Heart left ventricle (tissue), 16 donors: ENCODE results near the gene HSPA9. TPM values are rescaled to one million over a fixed set of nuclear protein-coding genes. Genes with fewer than 3 reads are reported as not detected.

ENCODE experiments used
- ATAC-seq, 4 donors: fragments of 200-7000 bp; cut with Tn5 transposase; one replicate each; pipeline ENCODE4 v1.9.1; 2020 to 2022; ENCODE audit warnings: moderate library complexity in 4 of 4, mild to moderate bottlenecking in 3 of 4, moderate number of reproducible peaks in 1 of 4
- DNase-seq, 5 donors: peaks; one replicate each; pipeline ENCODE4 v3.0.0-alpha.2; 2020
- H3K27ac ChIP-seq, 12 donors: fragments of 200-600 bp; sonication (generic) in 4 of 12; one replicate each; pipeline versions ENCODE4 v1.5.0 to v1.8.0; 2016 to 2022; ENCODE audit warnings: mild to moderate bottlenecking in 2 of 12
- H3K27me3 ChIP-seq, 9 donors: fragments of 200-600 bp; sonication (generic) in 2 of 9; one replicate each; pipeline versions ENCODE4 v1.5.1 to v1.8.0; 2016 to 2022; ENCODE audit warnings: mild to moderate bottlenecking in 3 of 9
- H3K36me3 ChIP-seq, 9 donors: fragments of 200-600 bp; sonication (generic) in 2 of 9; one replicate each; pipeline versions ENCODE4 v1.5.0 to v1.8.0; 2018 to 2022; ENCODE audit warnings: mild to moderate bottlenecking in 2 of 9
- H3K4me1 ChIP-seq, 12 donors: fragments of 200-600 bp; sonication (generic) in 4 of 12; one replicate each; pipeline versions ENCODE4 v1.5.0 to v1.8.0; 2016 to 2022; ENCODE audit warnings: mild to moderate bottlenecking in 3 of 12
- H3K4me3 ChIP-seq, 12 donors: fragments of 200-600 bp; sonication (generic) in 4 of 12; one replicate each; pipeline versions ENCODE4 v1.5.0 to v1.8.0; 2017 to 2022; ENCODE audit warnings: mild to moderate bottlenecking in 9 of 12, moderate library complexity in 4 of 12
- H3K9me3 ChIP-seq, 12 donors: fragments of 200-600 bp; sonication (generic) in 4 of 12; one replicate each; pipeline versions ENCODE4 v1.5.0 to v1.8.0; 2016 to 2022; ENCODE audit warnings: mild to moderate bottlenecking in 1 of 12
- CTCF ChIP-seq, 12 donors: fragments of 200-600 bp; sonication (generic) in 4 of 12; IDR thresholded peaks; one replicate each; pipeline versions ENCODE4 v1.5.0 to v1.8.0; 2018 to 2022; ENCODE audit warnings: antibody characterized with exemption in 12 of 12, mild to moderate bottlenecking in 5 of 12
- POLR2A ChIP-seq, 2 donors: fragments of 450-650 bp; IDR thresholded peaks; one replicate each; pipeline ENCODE4 v1.6.1; 2017; ENCODE audit warnings: antibody characterized with exemption in 2 of 2, mild to moderate bottlenecking in 2 of 2, moderate library complexity in 2 of 2
- WGBS, 4 donors: extraction: QIAGEN DNeasy Blood & Tissue Kit in 2 of 4; methylation state at CpG; one replicate each; pipeline versions ENCODE4 v1.1.5 to v1.1.7; 2013 to 2018; 5-methylcytosine and 5-hydroxymethylcytosine counted together
- intact Hi-C, 10 donors: fragments of 100-400 bp; cut with DNase I; formaldehyde crosslinking; loops; one replicate each; pipeline versions ENCODE4 v1.11.1 to v1.14.2; 2022
- polyA plus RNA-seq, 2 donors: library from polyadenylated mRNA; stranded (reverse); fragments of 200-250 nt; gene quantifications; one replicate each; pipeline ENCODE4 v1.2.3, GENCODE V29; 2013
- total RNA-seq, 9 donors: library from RNA; depleted of rRNA in 2 of 9; stranded (reverse); fragments of >200 nt in 2 of 9; fragmentation: NEBNext Ultra II Directional in 3 of 9; extraction: Animal tissue kit (Norgen Biotek cat#: 25700) in 3 of 9; gene quantifications; one replicate each; pipeline versions ENCODE4 v1.1.0 to v1.2.4, GENCODE V29; 2016 to 2023
- donor health status: ischemic (EF 13 %, LVEDD 7.1; RV severe dilation, severe dysfunction).
- donor health status: healthy with polysubstance abuse.
- donor health status: DM: no; HTN: yes; CAD: no.
- donor health status: DM: no; HTN: no; CAD: no.
- donor health status: ischemic (EF 25% LVEDD 6.9; RV normal size, moderate dysfunction).
- donor health status: ischemic (EF 25% LVEDD 5.7; RV mildly dilated, moderate dysfunction).
- donor health status: healthy.
- donor health status: DM: yes; HTN: yes; CAD: no.
- donor health status: ischemic (EF 35%, LVEDD 5.7; RV mildly dilated, moderate dysfunction).
- donor health status: nonischemic (EF 11% LVEDD 7.7; RV severe dilation, severe dysfunction).
- donor health status: DM: yes; HTN: yes; CAD: no.
- donor health status: PGD.
- donor health status: ischemic (EF 29% LVEDD 5.4; RV normal size, mild dysfunction).
- donor health status: nonischemic (EF 23%, LVEDD 6.1; RV moderate dilation, normal function).

HSPA9 gene
- total and polyA plus RNA-seq, 11 donors = 115 to 481 (median 313) TPM

GRCh38 chr5:138595180-138595795 is 20.1 kb upstream of the HSPA9 start:
- no peaks in the 10 kb centered on the region for H3K36me3 ChIP-seq
- no peak overlapping the region for H3K4me3 ChIP-seq
- TF ChIP-seq CTCF (IDR thresholded peaks at IDR 0.05) (peak in 3 of 12 donors; percentile 10 to 37 (median 19)), POLR2A (IDR thresholded peaks at IDR 0.05) (no peak)
- H3K4me1 ChIP-seq = no peaks in the 10 kb centered on the region
- intact Hi-C loops = loop anchor here in 1 of 10 donors (5.0 kb wide), 1 partner anchor 667 kb away; no protein-coding TSS in a partner anchor
- H3K9me3 ChIP-seq = no peaks in the 10 kb centered on the region
- H3K27ac ChIP-seq = no peak overlapping the region
- 77 to 91% (median 81%) methylated on average over 4 of the region's 4 CpGs for whole genome bisulfite sequencing, 4 donors
- ATAC-seq = no peak
- no peaks in the 10 kb centered on the region for H3K27me3 ChIP-seq
- DNase-seq = no peak

DNA sequence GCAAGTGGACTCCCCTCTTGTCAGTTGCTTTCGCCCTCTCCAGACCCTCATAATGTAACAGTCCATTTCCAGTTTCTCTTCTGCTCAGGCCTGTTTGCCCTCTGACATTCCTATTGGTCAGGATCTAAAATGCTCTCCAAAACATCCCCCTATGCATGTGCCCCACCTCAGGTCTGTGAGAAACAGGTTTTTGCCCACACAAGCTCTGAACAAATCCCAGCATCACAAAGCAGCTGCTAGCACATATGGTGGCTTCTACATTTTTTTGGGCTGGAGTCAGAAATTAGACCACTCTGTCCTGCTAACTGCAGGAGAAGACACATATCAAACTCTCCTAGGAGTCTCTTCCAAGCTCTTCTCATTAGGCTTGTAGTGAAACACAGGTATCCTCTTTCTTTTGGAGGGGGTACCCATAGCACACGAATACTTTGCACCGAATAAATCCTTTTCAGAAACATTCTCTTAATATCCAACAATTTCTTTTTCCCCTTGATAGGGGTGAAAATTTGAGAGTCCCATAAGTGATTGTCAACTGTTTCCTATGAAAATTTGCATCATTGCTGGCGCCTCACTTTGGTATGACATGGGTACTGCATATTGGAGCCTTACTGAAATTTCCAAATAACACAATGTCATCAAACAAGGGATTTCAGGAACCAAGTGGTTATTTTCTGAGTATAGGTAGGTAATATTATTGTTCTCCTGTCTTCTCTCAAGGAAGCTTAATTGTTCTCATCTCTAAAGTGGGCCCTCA is 19.3 kb upstream of the HSPA9 start:
- H3K36me3 ChIP-seq = no peaks in the 10 kb centered on the region
- TF ChIP-seq POLR2A (IDR thresholded peaks at IDR 0.05) (no peak), CTCF (IDR thresholded peaks at IDR 0.05) (peak in 7 of 12 donors; percentile 5 to 39 (median 24))
- ATAC-seq (no peak), DNase-seq (no peak)
- no peaks in the 10 kb centered on the region for H3K9me3 ChIP-seq
- no peak overlapping the region for H3K27ac ChIP-seq
- intact Hi-C loops = loop anchor here in 1 of 10 donors (5.0 kb wide), 1 partner anchor 668 kb away; no protein-coding TSS in a partner anchor
- H3K27me3 ChIP-seq = no peaks in the 10 kb centered on the region
- H3K4me3 ChIP-seq = no peak overlapping the region
- no peaks in the 10 kb centered on the region for H3K4me1 ChIP-seq
- WGBS, 4 donors = 96 to 97% (median 96%) methylated on average over 4 of the region's 4 CpGs

- Histone ChIP-seq H3K4me1 (no peaks in the 10 kb centered on the region), H3K4me3 (no peak overlapping the region), H3K9me3 (no peaks in the 10 kb centered on the region), H3K27ac (no peak overlapping the region), H3K27me3 (no peaks in the 10 kb centered on the region), H3K36me3 (no peaks in the 10 kb centered on the region)
- intact Hi-C loops = loop anchor here in 1 of 10 donors (10.0 kb wide), 1 partner anchor 667 kb away; no protein-coding TSS in a partner anchor
- DNase-seq (no peak), ATAC-seq (no peak)
- TF ChIP-seq CTCF (IDR thresholded peaks at IDR 0.05) (no peak), POLR2A (IDR thresholded peaks at IDR 0.05) (no peak)
- 86 to 93% (median 91%) methylated on average over 2 of the region's 2 CpGs for WGBS, 4 donors
These were observed 13.0 kb upstream of the HSPA9 start for GRCh38 chr5:138588013-138588788.

GRCh38 chr5:138585157-138585556 is 10.0 kb upstream of the HSPA9 start:
- Histone ChIP-seq H3K27ac (no peak overlapping the region), H3K36me3 (no peaks in the 10 kb centered on the region), H3K9me3 (no peaks in the 10 kb centered on the region), H3K4me3 (no peak overlapping the region), H3K4me1 (no peaks in the 10 kb centered on the region), H3K27me3 (no peaks in the 10 kb centered on the region)
- no peak for TF ChIP-seq CTCF (IDR thresholded peaks at IDR 0.05)
- TF ChIP-seq POLR2A (IDR thresholded peaks at IDR 0.05) = no peak
- DNase-seq (no peak), ATAC-seq (no peak)
- intact Hi-C loops = loop anchor here in 1 of 10 donors (10.0 kb wide), 1 partner anchor 670 kb away; no protein-coding TSS in a partner anchor
